ENCODE data around the gene IKZF3. TPM values are rescaled to one million over a fixed set of nuclear protein-coding genes. Genes with fewer than 3 reads are reported as not detected.

The IKZF3 gene
- total and polyA plus RNA-seq, 9 donors: 0.09 to 0.38 (median 0.18) TPM

DNA sequence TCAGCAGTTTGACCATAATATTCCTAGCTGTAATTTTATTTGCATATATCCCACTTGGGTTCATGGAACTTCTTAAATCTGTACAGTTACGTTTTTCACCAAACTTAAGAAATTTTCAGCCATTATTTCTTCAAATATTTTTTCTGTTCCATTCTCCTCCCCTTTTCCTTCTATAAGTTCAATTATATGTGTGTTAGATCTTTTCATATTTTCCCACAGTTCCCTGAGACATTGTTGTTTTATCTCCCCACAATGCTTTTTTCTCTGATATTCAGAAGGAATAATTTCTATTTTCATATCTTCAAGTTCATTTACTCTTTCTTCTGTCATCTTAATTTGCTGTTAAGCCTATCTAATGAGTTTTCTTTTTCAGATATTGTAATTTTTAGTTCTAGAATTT lies 26.1 kb downstream of the IKZF3 start:
- WGBS (ENCODE audit: insufficient coverage): no CpG with 5 or more reads among the region's 1 CpG
- DNase-seq: no peak
- no peak overlapping the region for H3K4me3 ChIP-seq (ENCODE audit: low read length)
- H3K36me3 ChIP-seq (ENCODE audit: control insufficient read depth, insufficient read depth, low read length): no peaks in the 10 kb centered on the region
- peaks cover 2% of the 10 kb centered on the region for H3K9me3 ChIP-seq (replicated peaks; ENCODE audit: control insufficient read depth, low read depth, low read length)
- no peaks in the 10 kb centered on the region for H3K4me1 ChIP-seq (ENCODE audit: control insufficient read depth, insufficient read depth, low read length)
- H3K27me3 ChIP-seq (ENCODE audit: control insufficient read depth, insufficient read depth, low read length): peaks cover 6% of the 10 kb centered on the region
- no peak overlapping the region for H3K27ac ChIP-seq (ENCODE audit: low read length)

DNA sequence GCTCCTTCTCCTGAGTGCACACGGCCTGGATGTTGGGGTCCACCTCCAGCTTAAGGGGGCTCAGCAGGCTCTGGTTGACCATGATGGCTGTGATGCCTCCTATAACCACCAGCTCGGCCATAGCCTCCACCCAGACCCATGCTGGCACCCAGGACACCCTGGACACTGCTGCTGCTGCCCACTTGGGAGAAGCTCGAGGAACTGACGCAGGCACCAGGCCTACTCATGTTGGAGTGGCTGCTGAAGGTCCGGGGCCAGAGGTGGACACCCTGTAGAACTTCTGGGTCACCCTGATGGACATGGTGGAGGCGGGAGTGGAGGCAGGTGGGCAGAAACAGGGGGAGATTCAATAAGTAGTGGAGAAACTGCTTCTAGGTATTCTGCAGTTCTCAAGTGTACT lies 28.0 kb downstream of the IKZF3 start:
- H3K27ac ChIP-seq (ENCODE audit: low read length): no peak overlapping the region
- no peak for DNase-seq
- H3K27me3 ChIP-seq (ENCODE audit: control insufficient read depth, insufficient read depth, low read length): peaks cover 4% of the 10 kb centered on the region
- no peak overlapping the region for H3K4me3 ChIP-seq (ENCODE audit: low read length)
- H3K9me3 ChIP-seq (replicated peaks; ENCODE audit: control insufficient read depth, low read depth, low read length): peaks cover 2% of the 10 kb centered on the region
- WGBS (ENCODE audit: insufficient coverage): 72% methylated on average over 5 of the region's 6 CpGs
- no peaks in the 10 kb centered on the region for H3K4me1 ChIP-seq (ENCODE audit: control insufficient read depth, insufficient read depth, low read length)
- no peaks in the 10 kb centered on the region for H3K36me3 ChIP-seq (ENCODE audit: control insufficient read depth, insufficient read depth, low read length)

DNA sequence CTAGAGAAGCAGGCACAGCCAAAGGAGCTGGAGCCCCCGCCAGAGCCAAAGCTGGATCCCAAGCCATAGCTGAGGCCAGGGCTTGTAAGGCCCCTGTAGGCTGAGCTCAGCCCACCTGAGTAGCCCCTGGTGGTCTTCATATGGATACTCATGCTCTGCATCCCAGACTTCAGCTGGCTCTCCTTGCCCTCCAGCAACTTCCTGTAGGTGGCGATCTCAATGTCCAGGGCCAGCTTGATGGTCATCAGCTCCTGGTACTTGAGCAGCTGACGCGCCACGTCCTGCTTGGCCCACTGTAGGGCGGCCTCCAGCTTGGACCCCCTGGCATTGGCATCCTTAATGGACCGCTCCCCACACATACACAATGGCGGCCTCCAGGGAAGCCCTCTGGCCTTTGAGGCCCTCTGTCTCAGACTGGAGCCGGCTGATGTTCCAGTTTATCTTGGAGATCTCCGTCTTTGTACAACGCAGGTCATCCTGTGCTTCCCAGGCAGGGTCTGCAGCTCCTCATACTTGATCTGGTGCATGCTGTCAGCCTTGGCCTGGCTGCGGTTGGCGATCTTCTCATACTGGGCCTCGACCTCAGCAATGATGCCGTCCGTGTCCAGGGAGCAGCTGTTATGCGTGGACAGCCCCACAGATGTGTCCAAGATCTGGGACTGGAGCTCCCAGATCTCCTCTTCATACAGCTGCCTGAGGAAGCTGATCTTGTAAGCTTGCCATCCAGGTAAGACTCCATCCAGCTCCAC lies 28.9 kb downstream of the IKZF3 start:
- no peak overlapping the region for H3K4me3 ChIP-seq (ENCODE audit: low read length)
- peaks cover 2% of the 10 kb centered on the region for H3K9me3 ChIP-seq (replicated peaks; ENCODE audit: control insufficient read depth, low read depth, low read length)
- H3K4me1 ChIP-seq (ENCODE audit: control insufficient read depth, insufficient read depth, low read length): no peaks in the 10 kb centered on the region
- DNase-seq: no peak
- peaks cover 2% of the 10 kb centered on the region for H3K27me3 ChIP-seq (ENCODE audit: control insufficient read depth, insufficient read depth, low read length)
- 94% methylated on average over 16 of the region's 17 CpGs for WGBS (ENCODE audit: insufficient coverage)
- no peak overlapping the region for H3K27ac ChIP-seq (ENCODE audit: low read length)
- H3K36me3 ChIP-seq (ENCODE audit: control insufficient read depth, insufficient read depth, low read length): no peaks in the 10 kb centered on the region

DNA sequence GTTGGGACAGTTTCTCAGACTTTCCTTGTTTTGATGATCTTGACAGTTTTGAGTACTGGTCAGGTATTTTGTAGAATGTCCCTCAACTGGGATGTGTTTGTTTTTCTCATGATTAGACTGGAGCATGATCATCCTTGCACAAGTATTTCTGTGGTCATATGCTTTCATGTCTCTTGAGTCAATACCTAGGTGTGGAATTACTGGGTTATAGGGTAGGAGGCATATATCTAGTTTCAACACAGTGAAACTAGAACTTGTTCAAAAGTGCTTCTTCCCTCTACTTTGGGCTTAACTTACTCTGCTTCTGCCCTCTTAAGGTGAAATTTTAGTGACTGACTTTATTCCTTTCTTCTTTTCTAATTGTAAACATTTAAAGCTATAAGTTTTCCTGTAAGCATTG lies 30.1 kb downstream of the IKZF3 start:
- Histone ChIP-seq H3K4me1 (ENCODE audit: control insufficient read depth, insufficient read depth, low read length) (no peaks in the 10 kb centered on the region), H3K36me3 (ENCODE audit: control insufficient read depth, insufficient read depth, low read length) (no peaks in the 10 kb centered on the region), H3K4me3 (ENCODE audit: low read length) (no peak overlapping the region), H3K27ac (ENCODE audit: low read length) (no peak overlapping the region), H3K9me3 (replicated peaks; ENCODE audit: control insufficient read depth, low read depth, low read length) (peaks cover 2% of the 10 kb centered on the region), H3K27me3 (ENCODE audit: control insufficient read depth, insufficient read depth, low read length) (peaks cover 2% of the 10 kb centered on the region)
- no peak for DNase-seq

DNA sequence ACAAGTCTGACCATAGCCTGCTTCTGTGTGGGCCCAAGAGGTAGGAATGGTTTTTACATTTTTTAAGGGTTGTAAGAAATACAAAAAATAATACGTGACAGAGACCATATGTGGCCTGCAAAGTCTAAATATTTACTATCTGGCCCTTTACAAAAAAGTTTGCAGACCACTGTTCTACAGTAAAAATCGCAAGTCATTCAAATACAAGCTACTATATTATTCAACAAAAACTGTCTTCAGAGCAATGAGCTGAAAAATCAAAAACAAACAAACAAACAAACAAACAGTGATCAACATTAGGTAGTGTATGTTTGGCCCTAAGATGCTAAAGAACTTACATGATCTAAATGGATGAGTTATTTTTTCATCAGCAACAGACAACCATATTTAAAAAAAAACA lies 32.5 kb downstream of the IKZF3 start:
- no peaks in the 10 kb centered on the region for H3K4me1 ChIP-seq (ENCODE audit: control insufficient read depth, insufficient read depth, low read length)
- no CpG with 5 or more reads among the region's 2 CpGs for WGBS (ENCODE audit: insufficient coverage)
- H3K27ac ChIP-seq (ENCODE audit: low read length): no peak overlapping the region
- DNase-seq: no peak
- H3K9me3 ChIP-seq (replicated peaks; ENCODE audit: control insufficient read depth, low read depth, low read length): no peaks in the 10 kb centered on the region
- no peaks in the 10 kb centered on the region for H3K36me3 ChIP-seq (ENCODE audit: control insufficient read depth, insufficient read depth, low read length)
- H3K4me3 ChIP-seq (ENCODE audit: low read length): no peak overlapping the region
- peaks cover 2% of the 10 kb centered on the region for H3K27me3 ChIP-seq (ENCODE audit: control insufficient read depth, insufficient read depth, low read length)

DNA sequence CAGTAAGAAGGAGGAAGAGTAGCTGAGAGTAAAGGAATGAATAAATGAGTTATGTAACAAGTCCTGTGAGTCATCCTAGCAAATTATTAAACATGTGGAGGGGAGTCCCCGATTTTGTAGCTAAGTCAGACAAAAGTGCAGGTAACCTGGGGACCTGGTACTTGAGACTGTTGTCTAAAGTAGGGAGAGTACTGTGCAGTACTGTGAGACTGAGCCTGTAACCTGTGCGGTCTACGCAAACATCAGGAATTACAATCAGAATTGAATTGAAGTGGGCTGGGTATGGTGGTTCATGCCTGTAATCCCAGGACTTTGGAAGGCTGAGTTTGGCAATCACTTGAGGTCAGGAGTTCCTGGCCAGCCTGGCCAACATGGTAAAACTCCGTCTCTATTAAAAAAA lies 35.7 kb downstream of the IKZF3 start:
- H3K4me3 ChIP-seq (ENCODE audit: low read length): no peak overlapping the region
- H3K4me1 ChIP-seq (ENCODE audit: control insufficient read depth, insufficient read depth, low read length): no peaks in the 10 kb centered on the region
- H3K27ac ChIP-seq (ENCODE audit: low read length): no peak overlapping the region
- no peaks in the 10 kb centered on the region for H3K36me3 ChIP-seq (ENCODE audit: control insufficient read depth, insufficient read depth, low read length)
- no peaks in the 10 kb centered on the region for H3K27me3 ChIP-seq (ENCODE audit: control insufficient read depth, insufficient read depth, low read length)
- no peak for DNase-seq
- peaks cover 8% of the 10 kb centered on the region for H3K9me3 ChIP-seq (replicated peaks; ENCODE audit: control insufficient read depth, low read depth, low read length)
- WGBS (ENCODE audit: insufficient coverage): 88% methylated on average over 3 of the region's 4 CpGs

DNA sequence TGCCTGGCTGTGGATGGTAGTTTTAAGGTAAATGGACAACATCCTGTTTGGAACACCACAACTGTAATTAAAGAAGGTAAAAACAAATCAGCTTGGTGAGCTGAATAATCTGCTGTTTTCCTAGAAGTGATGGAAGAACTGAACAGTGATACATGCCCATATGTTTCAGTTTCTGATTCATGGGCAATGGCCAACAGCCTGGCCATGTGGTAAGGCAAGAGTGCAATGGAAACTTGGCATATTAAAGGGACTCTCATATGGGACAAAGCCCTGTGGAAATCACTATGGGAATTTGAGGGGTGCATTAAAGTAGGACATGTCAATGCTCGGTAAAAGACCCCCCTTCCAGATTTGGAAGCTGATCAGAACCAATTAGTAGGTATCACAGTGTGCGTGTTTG lies 37.8 kb downstream of the IKZF3 start:
- 100% methylated on average over 1 of the region's 2 CpGs for WGBS (ENCODE audit: insufficient coverage)
- no peak for DNase-seq
- no peaks in the 10 kb centered on the region for H3K27me3 ChIP-seq (ENCODE audit: control insufficient read depth, insufficient read depth, low read length)
- H3K27ac ChIP-seq (ENCODE audit: low read length): no peak overlapping the region
- H3K4me1 ChIP-seq (ENCODE audit: control insufficient read depth, insufficient read depth, low read length): no peaks in the 10 kb centered on the region
- no peaks in the 10 kb centered on the region for H3K36me3 ChIP-seq (ENCODE audit: control insufficient read depth, insufficient read depth, low read length)
- H3K9me3 ChIP-seq (replicated peaks; ENCODE audit: control insufficient read depth, low read depth, low read length): peaks cover 8% of the 10 kb centered on the region
- no peak overlapping the region for H3K4me3 ChIP-seq (ENCODE audit: low read length)

DNA sequence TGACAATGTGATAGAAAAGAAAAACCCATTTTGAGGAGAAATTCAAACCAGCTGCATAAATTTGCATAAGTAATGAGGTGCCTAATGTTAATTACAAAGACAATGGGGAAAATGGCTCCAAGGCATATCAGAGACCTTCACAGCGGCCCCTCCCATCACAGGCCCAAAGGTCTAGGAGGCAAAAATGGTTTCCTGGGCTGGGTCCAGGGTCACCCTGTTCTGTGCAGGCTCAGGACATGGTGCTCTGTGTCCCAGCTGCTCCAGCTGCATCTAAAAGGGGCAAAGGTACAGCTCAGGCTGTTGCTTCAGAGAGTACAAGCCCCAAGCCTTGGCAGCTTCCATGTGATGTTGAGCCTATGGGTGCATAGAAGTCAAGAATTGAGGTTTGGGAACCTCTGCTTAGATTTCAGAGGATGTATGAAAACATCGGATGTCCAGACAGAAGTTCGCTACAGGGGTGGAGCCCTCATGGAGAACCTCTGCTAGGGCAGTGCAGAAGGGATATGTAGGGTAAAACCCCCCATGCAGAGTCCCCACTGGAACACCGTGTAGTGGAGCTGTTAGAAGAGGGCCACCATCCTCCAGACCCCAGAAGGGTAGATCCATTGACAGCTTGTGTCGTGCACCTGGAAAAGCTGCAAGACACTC lies 40.6 kb downstream of the IKZF3 start:
- no peak for DNase-seq
- Histone ChIP-seq H3K27me3 (ENCODE audit: control insufficient read depth, insufficient read depth, low read length) (no peaks in the 10 kb centered on the region), H3K4me3 (ENCODE audit: low read length) (no peak overlapping the region), H3K9me3 (replicated peaks; ENCODE audit: control insufficient read depth, low read depth, low read length) (peaks cover 8% of the 10 kb centered on the region), H3K36me3 (ENCODE audit: control insufficient read depth, insufficient read depth, low read length) (no peaks in the 10 kb centered on the region), H3K27ac (ENCODE audit: low read length) (no peak overlapping the region), H3K4me1 (ENCODE audit: control insufficient read depth, insufficient read depth, low read length) (no peaks in the 10 kb centered on the region)
- WGBS (ENCODE audit: insufficient coverage): 100% methylated on average over 4 of the region's 5 CpGs

DNA sequence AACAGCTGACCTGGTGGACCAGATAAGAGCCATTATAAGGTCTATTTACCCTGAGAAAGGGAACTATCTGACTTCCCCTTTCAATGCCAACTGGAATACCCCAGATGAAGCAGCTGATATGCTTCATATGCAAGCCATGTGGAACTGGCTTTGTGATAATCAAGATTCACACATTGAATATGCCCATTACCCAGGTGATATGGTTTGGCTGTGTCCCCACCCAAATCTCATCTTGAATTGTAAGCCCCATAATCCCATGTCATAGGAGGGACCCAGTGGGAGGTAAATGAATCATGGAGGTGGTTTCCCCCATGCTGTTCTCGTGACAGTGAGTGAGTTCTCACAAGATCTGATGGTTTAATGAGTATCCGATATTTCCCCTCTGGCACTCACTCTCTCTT lies 42.1 kb downstream of the IKZF3 start:
- Histone ChIP-seq H3K9me3 (replicated peaks; ENCODE audit: control insufficient read depth, low read depth, low read length) (peaks cover 8% of the 10 kb centered on the region), H3K4me1 (ENCODE audit: control insufficient read depth, insufficient read depth, low read length) (no peaks in the 10 kb centered on the region), H3K27ac (ENCODE audit: low read length) (no peak overlapping the region), H3K4me3 (ENCODE audit: low read length) (no peak overlapping the region), H3K36me3 (ENCODE audit: control insufficient read depth, insufficient read depth, low read length) (no peaks in the 10 kb centered on the region), H3K27me3 (ENCODE audit: control insufficient read depth, insufficient read depth, low read length) (no peaks in the 10 kb centered on the region)
- no CpG with 5 or more reads among the region's 2 CpGs for WGBS (ENCODE audit: insufficient coverage)
- DNase-seq: peak; percentile 20

DNA sequence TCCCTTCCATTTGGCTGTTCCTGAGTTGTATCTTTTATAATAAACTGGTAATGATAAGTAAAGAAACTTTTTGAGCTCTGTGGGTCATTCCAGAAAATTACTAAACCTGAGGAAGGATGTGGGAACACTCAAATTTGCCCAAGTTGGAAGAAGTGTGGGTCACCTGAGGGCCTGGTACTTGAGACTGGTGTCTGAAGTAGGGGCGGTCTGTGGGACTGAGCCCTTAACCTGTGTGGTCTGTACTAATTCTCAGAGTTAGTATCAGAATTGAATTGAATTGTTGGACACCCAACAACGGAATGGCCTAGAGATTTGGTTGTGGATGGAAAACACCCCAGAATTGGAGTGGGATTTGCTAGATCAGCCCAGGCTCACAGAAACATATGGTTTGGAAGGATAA lies 43.1 kb downstream of the IKZF3 start:
- no peaks in the 10 kb centered on the region for H3K27me3 ChIP-seq (ENCODE audit: control insufficient read depth, insufficient read depth, low read length)
- H3K36me3 ChIP-seq (ENCODE audit: control insufficient read depth, insufficient read depth, low read length): no peaks in the 10 kb centered on the region
- no peaks in the 10 kb centered on the region for H3K4me1 ChIP-seq (ENCODE audit: control insufficient read depth, insufficient read depth, low read length)
- no peak overlapping the region for H3K4me3 ChIP-seq (ENCODE audit: low read length)
- no peak for DNase-seq
- H3K9me3 ChIP-seq (replicated peaks; ENCODE audit: control insufficient read depth, low read depth, low read length): peaks cover 8% of the 10 kb centered on the region
- 91% methylated on average over 2 of the region's 2 CpGs for WGBS (ENCODE audit: insufficient coverage)
- no peak overlapping the region for H3K27ac ChIP-seq (ENCODE audit: low read length)
